Loucy (cell line): ENCODE results near the gene MAPKAP1.

Experiments
- EZH2phosphoT487 ChIP-seq: fragments of 200-600 bp; IDR thresholded peaks from 2 replicates; pipeline ENCODE4 v1.6.1; 2018; ENCODE audit warnings: antibody characterized with exemption, mild to moderate bottlenecking, moderate library complexity, borderline replicate concordance
- TF ChIP-seq, protein P1 (sequence below): fragments of 200-600 bp; sonication (generic); conservative IDR thresholded peaks from 2 replicates; pipeline ENCODE4 v1.5.1; 2014; ENCODE audit warnings: mild to moderate bottlenecking, antibody characterized with exemption, low read length

DNA sequence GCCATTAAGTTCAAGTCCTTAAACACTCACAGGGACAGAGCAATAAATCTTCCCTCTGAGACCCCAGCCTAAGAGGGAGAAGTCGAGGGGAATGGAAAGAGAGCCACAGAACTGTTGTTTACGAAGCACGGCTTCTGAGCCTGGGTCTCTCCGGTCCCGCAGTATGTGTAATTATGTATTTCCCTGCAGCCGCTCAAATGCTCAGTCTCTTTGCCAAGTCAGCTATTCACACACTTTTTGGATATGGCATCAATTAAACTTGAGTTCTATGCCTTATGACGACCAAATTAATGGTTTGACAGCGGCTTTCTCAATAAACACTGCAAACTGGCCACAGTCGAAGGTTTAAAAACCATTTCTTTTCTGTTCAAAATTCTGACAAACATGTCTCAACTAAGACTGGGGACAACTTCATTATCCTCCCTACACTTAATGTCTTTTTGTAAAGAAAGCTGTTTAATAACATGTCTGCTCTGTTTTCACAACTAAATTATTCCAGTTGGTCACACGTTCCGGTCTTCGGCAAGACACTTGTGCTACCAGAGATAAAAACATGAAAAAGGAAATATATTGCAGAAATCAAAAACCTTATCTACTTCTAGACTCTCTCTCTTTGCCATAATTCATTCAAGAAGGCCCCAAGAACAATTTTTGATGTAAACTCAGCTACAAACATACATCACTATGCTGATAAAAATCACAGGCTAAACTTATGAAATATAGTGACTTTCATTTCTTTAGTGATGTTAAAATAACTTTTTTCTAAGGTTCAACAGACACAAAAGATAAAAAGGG, 242.2 kb downstream of the MAPKAP1 start:
- TF ChIP-seq, protein P1, sequence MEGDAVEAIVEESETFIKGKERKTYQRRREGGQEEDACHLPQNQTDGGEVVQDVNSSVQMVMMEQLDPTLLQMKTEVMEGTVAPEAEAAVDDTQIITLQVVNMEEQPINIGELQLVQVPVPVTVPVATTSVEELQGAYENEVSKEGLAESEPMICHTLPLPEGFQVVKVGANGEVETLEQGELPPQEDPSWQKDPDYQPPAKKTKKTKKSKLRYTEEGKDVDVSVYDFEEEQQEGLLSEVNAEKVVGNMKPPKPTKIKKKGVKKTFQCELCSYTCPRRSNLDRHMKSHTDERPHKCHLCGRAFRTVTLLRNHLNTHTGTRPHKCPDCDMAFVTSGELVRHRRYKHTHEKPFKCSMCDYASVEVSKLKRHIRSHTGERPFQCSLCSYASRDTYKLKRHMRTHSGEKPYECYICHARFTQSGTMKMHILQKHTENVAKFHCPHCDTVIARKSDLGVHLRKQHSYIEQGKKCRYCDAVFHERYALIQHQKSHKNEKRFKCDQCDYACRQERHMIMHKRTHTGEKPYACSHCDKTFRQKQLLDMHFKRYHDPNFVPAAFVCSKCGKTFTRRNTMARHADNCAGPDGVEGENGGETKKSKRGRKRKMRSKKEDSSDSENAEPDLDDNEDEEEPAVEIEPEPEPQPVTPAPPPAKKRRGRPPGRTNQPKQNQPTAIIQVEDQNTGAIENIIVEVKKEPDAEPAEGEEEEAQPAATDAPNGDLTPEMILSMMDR: no peak
- no peak for TF ChIP-seq EZH2phosphoT487
